ENCODE measurements around the gene RELCH. TPM values are rescaled to one million over a fixed set of nuclear protein-coding genes. Genes with fewer than 3 reads are reported as not detected.
A peak's percentile ranks its signal among the peaks of the same experiment; 100 is the strongest.

The RELCH gene
- total RNA-seq, 1 donor from 2014 or later, result 21.6 TPM

GRCh38 chr18:62249478-62250097 lies 62.5 kb downstream of the RELCH start:
- DNase-seq (ENCODE audit: low read depth), result peak; percentile 65

- DNase-seq (ENCODE audit: low read depth), result no peak
Observed at GRCh38 chr18:62250475-62250874, 63.4 kb downstream of the RELCH start.

GRCh38 chr18:62258093-62258492 lies 71.0 kb downstream of the RELCH start:
- DNase-seq (ENCODE audit: low read depth), result no peak

GRCh38 chr18:62258616-62259015 lies 71.6 kb downstream of the RELCH start:
- no peak for DNase-seq (ENCODE audit: low read depth)

- no peak for DNase-seq (ENCODE audit: low read depth)
Observed at GRCh38 chr18:62262061-62262460, 75.0 kb downstream of the RELCH start.

- DNase-seq (ENCODE audit: low read depth), result peak; percentile 62
Observed at GRCh38 chr18:62264984-62265383, 77.9 kb downstream of the RELCH start.

GRCh38 chr18:62277045-62277444 lies 90.0 kb downstream of the RELCH start:
- DNase-seq (ENCODE audit: low read depth), result no peak

GRCh38 chr18:62279561-62279960 lies 92.5 kb downstream of the RELCH start:
- DNase-seq (ENCODE audit: low read depth), result no peak

- DNase-seq (ENCODE audit: low read depth), result no peak
Observed at GRCh38 chr18:62280058-62280457, 93.0 kb downstream of the RELCH start.

GRCh38 chr18:62280786-62281185 lies 93.7 kb downstream of the RELCH start:
- no peak for DNase-seq (ENCODE audit: low read depth)

- peak; percentile 41 for DNase-seq (ENCODE audit: low read depth)
Observed at GRCh38 chr18:62281684-62282083, 94.6 kb downstream of the RELCH start.

GRCh38 chr18:62282188-62282629 lies 95.2 kb downstream of the RELCH start:
- DNase-seq (ENCODE audit: low read depth), result peak; percentile 9

- no peak for DNase-seq (ENCODE audit: low read depth)
Observed at GRCh38 chr18:62284637-62285036, 97.6 kb downstream of the RELCH start.

GRCh38 chr18:62285281-62285680 lies 98.2 kb downstream of the RELCH start:
- DNase-seq (ENCODE audit: low read depth), result no peak

- no peak for DNase-seq (ENCODE audit: low read depth)
Observed at GRCh38 chr18:62287781-62288664, 101.0 kb downstream of the RELCH start.

GRCh38 chr18:62288665-62289008 lies 101.6 kb downstream of the RELCH start:
- no peak for DNase-seq (ENCODE audit: low read depth)

GRCh38 chr18:62289047-62289446 lies 102.0 kb downstream of the RELCH start:
- DNase-seq (ENCODE audit: low read depth), result no peak

- no peak for DNase-seq (ENCODE audit: low read depth)
Observed at GRCh38 chr18:62294073-62294472, 107.0 kb downstream of the RELCH start.

GRCh38 chr18:62300359-62300963 lies 113.4 kb downstream of the RELCH start:
- no peak for DNase-seq (ENCODE audit: low read depth)

GRCh38 chr18:62301322-62301721 lies 114.3 kb downstream of the RELCH start:
- no peak for DNase-seq (ENCODE audit: low read depth)

- DNase-seq (ENCODE audit: low read depth), result no peak
Observed at GRCh38 chr18:62312851-62313250, 125.8 kb downstream of the RELCH start.

Data from myocyte (in vitro differentiated cells).